Brain microvascular endothelial cell (primary cell): ENCODE data around the gene NR2F1-AS1.

ENCODE experiments used
- DNase-seq: peaks from one replicate; pipeline ENCODE4 v3.0.0-alpha.2; 2020
- H3K27ac ChIP-seq: fragments of 250-450 bp; sonication (Bioruptor Pico); 2 replicates; pipeline ENCODE4 v1.5.1; 2020; ENCODE audit warnings: mild to moderate bottlenecking, moderate library complexity
- H3K27me3 ChIP-seq: fragments of 250-450 bp; sonication (Bioruptor Pico); replicated peaks from 2 replicates; pipeline ENCODE4 v1.5.1; 2020; ENCODE audit warnings: mild to moderate bottlenecking
- H3K36me3 ChIP-seq: fragments of 250-450 bp; sonication (Bioruptor Pico); replicated peaks from 2 replicates; pipeline ENCODE4 v1.5.1; 2020; ENCODE audit warnings: mild to moderate bottlenecking
- H3K4me3 ChIP-seq: 2 replicates; pipeline ENCODE4 v1.5.1; 2011; ENCODE audit warnings: low read depth, mild to moderate bottlenecking, control low read depth, low read length, moderate library complexity
- in situ Hi-C: cut with HindIII; loops from 2 replicates; pipeline ENCODE4 v1.10.0; 2017; ENCODE audit warnings: low sequenced_read_pairs, low pct_ligation_motif_present
- TF ChIP-seq, protein P1 (sequence below): IDR thresholded peaks from 2 replicates; pipeline ENCODE4 v1.5.1; 2011; ENCODE audit warnings: low read depth, mild to moderate bottlenecking, moderate library complexity, low read length, control low read depth, inconsistent platforms; ENCODE audit errors: missing control alignments

The NR2F1-AS1 gene

DNA sequence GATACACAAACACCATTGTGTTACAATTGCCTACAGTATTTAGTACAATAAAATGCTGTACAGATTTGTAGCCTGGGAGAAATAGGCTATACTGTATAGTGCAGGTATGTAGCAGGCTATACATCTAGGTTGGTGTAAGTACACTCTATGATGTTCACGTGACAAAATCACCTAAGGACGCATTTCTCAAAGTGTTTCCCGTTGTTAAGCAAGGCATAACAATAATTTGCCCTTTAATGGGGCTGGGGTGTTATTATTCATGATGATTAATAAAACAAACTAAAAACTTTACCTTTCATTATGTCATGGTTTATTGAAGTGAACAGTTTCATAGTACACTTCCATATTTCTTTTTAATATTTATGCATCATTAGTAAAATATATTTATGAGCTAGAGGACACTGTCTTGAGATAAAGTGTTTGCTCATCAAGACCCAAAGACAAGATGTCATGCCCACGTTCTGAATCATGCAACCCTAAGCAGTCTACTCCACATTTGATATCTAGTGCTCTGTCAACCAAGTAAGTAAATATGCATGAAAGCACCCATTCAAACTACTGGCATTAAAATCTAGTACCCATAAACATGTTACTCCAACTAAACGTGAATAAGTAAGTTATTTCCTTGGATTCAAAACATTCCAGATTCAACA is 220.5 kb downstream of the NR2F1-AS1 start:
- Histone ChIP-seq H3K27me3 (no peaks in the 10 kb centered on the region), H3K4me3 (no peak overlapping the region), H3K27ac (peak overlapping the region; percentile 72), H3K36me3 (no peaks in the 10 kb centered on the region)
- TF ChIP-seq, protein P1, sequence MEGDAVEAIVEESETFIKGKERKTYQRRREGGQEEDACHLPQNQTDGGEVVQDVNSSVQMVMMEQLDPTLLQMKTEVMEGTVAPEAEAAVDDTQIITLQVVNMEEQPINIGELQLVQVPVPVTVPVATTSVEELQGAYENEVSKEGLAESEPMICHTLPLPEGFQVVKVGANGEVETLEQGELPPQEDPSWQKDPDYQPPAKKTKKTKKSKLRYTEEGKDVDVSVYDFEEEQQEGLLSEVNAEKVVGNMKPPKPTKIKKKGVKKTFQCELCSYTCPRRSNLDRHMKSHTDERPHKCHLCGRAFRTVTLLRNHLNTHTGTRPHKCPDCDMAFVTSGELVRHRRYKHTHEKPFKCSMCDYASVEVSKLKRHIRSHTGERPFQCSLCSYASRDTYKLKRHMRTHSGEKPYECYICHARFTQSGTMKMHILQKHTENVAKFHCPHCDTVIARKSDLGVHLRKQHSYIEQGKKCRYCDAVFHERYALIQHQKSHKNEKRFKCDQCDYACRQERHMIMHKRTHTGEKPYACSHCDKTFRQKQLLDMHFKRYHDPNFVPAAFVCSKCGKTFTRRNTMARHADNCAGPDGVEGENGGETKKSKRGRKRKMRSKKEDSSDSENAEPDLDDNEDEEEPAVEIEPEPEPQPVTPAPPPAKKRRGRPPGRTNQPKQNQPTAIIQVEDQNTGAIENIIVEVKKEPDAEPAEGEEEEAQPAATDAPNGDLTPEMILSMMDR: no peak
- peak; percentile 34 for DNase-seq
- in situ Hi-C loops: no loop called here

DNA sequence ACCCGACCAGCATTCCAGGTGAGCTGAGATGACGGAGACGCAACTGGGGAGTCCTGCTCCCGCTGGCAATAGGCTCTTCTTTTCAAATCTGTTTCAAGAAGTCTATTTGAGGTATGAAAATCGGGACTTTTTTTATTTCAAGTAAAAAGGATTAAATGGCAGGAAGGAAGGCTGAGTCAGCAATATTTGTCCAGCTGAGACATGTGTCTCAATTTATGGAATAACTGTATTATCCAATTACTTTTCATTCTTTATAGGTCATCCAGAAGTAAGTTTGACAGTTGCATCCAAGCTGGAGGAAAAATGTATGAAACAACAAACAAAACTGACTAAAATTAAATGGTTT is 221.1 kb downstream of the NR2F1-AS1 start:
- H3K4me3 ChIP-seq: peak overlapping the region; percentile 7
- H3K36me3 ChIP-seq: no peaks in the 10 kb centered on the region
- no peak for DNase-seq
- TF ChIP-seq, protein P1: no peak
- H3K27me3 ChIP-seq: no peaks in the 10 kb centered on the region
- H3K27ac ChIP-seq: peak overlapping the region; percentile 72
- in situ Hi-C loops: no loop called here
